HG02884 (cell line): ENCODE measurements around the gene EEIG1.

Source experiments
- ATAC-seq: cut with Tn5 transposase; IDR thresholded peaks from one replicate; pipeline ENCODE4 v1.9.1; 2021; ENCODE audit warnings: mild to moderate bottlenecking, moderate library complexity; ENCODE audit not compliant: unreplicated experiment

Gene EEIG1

DNA sequence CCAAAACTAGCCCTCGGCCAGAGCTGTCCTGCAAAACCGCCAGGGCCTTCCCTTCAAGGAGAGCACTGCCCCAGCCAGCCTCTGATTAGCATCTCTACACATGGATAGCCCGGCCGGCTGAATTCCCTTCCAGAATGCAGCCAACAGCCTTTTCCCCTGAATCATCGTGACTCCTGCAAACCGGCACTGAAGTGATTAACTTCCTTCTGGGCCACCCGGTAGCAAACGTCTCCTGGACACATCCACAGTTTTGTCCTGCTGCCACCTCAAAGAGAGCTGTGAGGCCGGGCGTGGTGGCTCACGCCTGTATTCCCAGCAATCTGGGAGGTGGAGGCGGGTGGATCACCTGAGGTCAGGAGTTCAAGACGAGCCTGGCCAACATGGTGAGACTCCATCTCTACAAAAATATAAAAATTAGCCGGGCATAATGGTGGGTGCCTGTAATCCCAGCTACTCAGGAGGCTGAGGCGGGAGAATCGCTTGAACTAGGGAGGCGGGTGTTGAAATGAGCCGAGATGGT is 21.1 kb upstream of the EEIG1 start:
- no peak for ATAC-seq

DNA sequence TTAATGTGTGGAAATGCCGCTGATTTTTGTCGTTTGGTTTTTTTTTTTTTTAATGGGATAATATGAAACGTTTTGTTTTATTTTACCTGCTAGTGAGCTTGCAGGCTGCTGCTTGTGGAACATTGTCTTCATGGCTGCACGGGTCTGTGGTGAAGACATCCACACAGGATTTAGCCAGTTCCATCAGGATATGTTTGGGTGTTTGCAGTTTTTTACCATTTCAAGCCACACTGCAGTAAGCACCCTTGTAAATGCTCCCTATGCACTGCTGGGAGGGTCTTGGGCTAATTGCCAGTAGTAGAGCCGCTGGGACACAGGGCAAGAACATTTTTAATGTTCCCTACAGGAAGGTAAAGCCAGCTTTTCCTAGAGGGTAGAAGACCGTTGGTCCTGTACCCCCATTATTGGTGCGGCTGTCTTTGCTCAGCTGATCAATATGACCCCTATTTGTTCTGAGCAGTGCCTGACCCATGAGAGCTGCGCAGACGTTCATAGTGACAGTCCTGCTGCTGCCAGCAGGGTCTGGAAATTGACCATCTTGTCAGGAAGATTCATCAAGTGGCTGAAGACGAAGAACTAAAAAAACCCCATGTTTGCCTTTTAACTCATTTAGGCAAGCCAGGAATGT is 20.5 kb upstream of the EEIG1 start:
- no peak for ATAC-seq

DNA sequence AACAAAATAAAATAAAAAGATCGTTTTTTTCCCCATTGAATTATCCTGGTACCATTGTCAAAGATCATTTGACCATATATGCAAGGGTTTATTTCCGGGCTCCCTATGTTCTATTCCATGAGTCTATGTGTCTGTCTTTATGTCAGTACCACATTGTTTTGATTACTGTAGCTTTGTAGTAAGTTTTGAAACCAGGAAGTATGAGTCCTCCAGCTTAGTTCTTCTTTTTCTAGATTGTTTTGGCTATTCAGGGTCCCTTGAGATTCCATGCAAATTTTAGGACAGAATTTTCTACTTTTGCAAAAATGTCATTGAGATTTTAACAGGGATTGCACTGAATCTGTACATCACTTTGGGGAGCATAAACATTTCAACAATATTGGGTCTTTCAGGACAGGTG is 18.7 kb upstream of the EEIG1 start:
- ATAC-seq: no peak

DNA sequence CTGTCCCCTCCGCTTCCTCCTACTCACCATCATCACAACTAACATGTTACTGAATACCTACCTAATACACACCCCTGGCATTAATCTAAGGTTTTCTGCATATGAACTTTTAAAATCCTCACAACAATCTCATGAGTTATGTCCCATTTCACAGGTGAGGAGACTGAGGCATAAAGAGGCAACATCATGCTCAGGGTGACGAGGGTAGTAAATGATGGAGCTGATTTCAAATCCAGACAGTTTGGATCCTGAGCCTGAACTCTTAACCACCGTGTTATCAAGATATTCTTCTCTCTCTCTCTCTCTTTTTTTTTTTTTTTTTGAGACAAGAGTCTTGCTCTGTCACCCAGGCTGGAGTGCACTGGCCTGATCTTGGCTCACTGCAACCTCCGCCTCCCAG is 12.9 kb upstream of the EEIG1 start:
- no peak for ATAC-seq

DNA sequence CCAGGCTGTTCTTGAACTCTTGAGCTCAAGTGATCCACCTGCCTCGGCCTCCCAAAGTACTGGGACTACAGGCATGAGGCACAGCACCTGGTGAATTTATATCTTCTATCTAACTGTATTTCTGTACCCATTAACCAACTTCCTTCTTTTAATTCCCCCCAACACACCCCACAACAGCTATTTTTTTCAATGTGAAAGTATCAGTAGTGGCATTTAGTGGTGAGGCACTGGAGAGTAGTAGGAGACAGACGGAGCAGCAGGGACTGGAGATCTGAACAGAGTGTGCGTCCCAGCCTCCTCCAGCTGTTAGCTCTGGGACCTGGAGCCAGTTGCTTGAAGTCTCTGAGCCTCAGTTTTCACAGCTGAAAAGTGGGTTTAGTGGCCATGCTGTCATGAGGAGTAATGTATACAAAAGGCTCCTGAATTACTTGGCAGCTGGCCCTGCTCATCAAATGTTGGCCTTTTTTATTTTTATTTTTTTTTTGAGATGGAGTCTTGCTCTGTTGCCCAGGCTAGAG is 11.0 kb upstream of the EEIG1 start:
- no peak for ATAC-seq

DNA sequence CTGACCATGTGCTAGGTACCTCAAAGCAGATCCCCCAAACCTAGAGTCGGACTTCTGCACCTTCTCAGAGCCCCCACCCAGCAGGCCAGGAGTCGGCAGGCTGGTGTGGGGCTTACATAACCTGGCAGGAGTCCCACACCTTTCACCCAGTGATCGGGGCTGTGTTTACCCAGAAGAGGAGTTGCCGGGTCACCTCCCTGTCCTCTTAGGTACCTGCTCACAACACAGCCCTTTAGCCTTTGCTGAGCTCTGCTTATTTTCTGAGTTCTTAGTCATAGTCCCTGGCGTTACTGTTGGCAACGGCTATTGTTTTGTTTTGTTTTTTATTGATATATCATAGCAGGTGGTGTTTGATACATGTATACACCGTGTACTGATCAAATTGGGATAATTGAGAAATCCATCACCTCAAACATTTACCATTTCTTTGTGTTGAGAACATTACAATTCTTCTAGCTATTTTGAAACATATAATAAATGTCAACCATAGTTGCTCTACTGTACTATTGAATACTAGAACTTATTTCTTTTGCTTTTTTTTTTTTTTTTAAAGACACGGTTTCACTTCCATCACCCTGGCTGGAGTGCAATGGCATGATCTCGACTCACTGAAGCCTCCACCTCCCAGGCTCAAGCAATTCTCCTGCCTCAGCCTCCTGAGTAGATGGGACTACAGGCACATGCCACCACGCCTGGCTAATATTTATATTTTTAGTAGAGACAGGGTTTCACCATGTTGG is 10.4 kb upstream of the EEIG1 start:
- ATAC-seq: no peak

DNA sequence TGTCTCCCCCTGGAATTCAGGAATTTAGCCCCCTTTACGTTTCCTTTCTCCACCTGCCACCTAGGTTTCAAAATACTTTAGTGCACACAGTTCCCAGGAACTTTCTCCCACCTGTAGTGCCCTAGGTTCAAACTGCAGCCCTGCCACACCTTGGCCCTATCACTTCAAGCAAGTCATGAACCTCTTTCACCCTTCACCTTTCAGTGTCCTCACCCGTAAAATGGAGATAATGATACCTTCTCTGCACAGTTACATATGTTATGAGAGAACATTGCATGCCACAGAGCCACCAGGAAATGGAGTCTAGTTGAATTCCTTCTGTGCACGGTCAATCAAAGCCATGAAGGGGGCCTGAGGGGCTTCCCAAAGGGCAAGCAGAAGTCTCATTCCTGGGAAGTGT is 9.8 kb upstream of the EEIG1 start:
- ATAC-seq: no peak

DNA sequence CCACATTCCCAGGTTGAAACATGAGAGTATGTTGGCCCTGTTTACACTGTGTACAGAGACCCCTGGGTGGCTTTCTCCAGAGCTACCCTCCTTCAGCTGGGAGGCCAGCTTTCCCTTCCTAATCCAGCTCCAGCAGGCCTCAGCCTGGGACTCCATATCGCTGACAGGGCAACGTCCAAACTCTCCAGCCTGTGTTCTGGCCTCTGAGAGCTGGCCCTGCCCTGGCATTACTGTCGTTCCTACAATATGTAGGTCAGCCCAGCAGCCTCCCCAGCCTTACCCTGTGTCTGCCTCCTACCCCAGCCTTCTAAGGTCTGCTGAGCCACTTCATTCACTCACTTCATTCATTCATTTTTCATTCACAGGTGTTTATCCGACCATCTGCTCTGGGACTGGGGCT is 8.3 kb upstream of the EEIG1 start:
- ATAC-seq: no peak

DNA sequence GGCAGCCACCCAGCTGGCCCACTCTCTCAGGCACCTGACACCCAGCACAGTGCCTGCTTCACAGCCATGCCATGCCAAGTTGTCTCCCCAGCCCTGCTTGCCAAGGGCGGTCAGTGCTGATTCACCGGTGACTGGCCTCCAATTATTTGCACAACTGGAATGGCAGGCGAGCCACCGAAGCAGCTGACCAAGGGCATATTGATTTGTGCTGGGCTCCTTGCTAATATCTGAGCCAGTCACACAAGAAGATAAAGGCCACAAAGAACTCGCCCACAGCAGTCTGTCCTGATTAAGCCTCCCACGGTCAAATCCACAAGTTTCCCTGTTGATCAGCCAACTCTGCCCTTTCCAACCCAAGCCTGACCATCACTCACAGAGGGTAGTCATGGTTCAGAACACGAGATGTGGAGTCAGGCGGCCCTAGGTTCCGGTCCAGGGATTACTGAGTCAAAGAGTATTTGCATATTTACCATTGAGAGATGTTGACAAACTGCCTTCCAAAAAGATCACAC is 6.4 kb upstream of the EEIG1 start:
- ATAC-seq: no peak

DNA sequence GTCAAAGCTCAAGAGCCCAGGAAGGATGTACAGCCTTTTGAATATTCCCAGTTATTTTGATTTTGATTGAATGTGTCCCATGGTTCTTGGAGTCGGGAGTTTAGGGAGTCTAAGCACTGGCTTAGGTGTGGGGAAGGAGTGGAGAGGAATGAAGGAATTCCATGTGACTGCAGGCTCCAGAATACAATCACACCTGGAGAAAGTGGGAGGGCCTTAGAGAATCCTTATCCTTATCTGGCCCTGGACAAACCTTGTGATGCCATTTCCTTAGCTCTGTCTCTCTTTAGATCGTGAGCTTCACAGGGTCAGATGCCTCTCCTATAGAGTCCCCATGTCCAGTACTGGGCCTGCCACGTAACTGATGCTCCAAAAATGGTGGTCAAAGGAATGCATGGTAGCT is 4.2 kb upstream of the EEIG1 start:
- ATAC-seq: no peak

DNA sequence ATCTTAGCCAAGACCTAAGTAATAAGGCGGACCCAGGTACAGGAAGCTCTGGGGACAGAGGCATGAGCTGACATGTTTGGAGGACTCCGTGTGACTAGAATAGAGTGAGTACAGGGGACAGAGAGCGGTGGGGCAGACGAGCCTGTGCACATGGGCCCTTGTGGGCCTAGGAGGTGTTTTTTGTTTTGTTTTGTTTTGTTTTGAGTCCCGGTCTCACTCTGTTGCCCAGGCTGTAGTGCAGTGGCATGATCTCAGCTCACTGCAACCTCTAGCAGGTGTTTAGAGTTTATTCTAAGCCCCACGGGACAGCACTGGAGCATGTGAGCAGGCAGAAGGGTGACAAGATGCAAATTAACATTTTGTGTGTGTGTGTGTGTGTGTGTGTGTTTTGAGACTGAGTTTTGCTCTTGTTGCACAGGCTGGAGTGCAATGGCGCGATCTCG is 3.1 kb upstream of the EEIG1 start:
- peak; percentile 39 for ATAC-seq

DNA sequence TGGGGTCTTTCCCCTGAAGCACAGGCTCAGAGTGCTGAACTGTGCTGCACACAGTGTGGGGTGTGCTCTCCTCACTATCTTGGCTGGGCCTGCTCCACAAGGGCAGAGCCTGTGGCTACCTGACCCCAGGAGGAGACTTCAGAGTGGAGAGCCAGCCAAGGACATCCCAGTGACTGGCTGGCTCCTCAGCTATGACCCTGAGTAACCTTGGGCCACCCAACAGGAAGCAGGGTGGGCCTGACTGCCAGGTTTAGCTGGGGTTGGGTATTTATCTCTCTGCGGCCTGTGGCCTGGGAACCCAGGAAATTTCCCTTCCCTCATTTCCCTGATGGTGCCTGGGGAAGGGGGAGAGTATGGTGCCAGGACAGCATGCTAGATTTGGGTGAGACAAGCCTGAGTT is 2.1 kb upstream of the EEIG1 start:
- ATAC-seq: no peak

DNA sequence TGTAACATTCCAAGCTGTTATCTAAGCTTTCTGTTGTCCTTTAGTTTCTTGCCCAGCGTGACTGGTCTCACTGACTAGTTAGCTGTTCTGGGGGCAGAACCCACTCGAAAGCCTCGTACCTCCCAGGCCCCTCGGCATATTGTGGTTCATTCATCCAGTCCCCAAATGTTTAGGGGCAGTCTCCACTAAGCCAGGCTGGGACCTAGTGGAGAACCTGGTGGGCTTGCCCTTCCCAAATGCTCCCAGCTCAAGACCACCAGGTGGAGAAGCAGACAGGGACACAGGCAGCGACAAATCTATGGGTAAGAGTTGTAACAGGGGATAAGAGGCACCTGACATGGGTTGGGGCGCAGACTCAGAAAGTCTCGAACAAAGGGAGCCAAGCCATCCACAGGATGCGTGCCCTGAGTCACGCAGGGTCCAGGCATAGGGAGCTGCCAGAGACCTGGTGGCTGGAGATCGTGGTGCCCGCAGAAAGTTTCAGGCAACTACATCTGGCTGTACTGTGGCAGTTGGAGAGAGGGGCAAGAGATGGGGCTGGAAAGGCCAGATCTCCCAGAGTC is 851 bp upstream of the EEIG1 start:
- ATAC-seq: no peak

DNA sequence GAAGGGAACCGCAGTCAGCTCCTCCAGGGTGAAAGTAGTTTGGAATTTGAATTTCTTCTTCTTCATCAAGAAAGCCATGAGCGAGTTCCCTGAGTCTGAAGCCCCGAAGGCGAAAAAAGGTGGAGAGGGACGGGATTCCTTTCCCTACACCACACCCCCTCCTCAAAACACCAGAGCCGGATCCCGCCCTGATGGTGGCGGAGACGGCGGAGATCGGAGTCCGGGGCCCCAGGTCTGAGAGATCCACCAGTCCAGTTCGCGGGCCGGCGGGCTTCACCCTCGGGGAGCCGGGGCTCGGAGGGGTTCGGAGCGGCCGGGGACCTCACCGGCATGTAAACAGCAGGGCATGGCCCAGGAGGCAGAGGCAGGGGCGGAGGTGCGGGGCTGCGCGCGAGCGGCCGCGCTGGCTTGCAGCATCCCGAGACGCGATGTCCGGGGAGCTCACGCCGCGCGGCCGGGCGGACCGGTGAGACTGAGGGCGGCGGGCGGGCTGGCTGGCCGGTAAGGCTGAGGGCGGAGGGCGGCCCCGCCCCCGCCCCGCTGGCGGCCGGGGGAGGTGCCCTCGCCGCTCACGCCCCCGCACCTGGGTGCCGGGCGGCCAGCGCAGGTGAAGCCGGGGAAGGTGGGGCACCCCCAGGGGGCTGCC is 606 bp downstream of the EEIG1 start:
- ATAC-seq: peak; percentile 25

DNA sequence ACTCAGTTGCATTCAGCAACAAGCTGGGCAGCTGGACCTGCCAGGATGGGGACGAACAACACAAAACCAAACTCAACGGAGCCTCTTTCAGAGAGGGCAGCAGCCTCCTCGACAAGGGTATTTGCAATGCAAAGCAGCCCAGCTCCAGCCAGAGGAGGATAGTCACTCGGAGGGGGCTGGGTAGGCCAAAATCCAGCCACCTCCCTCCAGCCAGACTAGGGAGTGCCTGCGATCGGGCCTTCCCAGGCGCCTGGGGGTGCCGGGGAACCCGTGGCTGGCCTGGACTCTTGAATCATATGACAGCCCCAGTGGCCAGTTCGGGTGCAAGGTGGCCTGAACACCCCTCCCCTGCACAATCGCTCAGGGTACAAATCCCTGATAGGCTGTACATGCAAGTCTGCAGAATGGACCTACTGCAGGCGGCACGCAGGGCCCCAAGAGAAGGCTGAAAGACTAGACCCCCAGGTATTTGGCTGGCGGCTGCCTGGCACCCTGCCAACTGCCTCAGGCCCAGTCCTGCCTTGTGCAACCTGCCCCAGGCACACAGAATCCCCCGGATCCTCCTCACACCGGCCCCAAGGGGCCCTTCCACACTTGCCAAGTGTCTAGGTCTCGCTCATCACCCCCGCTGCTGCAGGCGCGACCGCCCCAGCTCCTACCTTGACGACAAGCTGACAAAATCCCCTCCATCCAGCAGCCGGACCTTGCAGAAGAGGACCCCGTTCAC is 1.3 kb downstream of the EEIG1 start:
- no peak for ATAC-seq

DNA sequence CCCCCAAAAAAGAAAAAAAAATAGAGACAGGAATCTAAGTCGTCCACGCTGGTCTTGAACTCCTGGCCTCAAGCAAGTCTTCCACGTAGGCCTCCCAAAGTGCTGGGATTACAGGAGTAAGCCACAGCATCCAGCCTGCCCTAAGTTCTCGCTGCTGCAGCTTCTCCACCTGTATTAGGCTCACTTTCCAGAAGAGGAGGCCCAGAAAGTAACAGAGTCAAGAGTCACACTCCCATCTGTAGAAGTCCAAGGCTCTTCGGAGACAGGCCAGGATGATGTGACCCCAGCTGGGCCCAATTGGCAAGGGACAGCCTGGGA is 1.8 kb downstream of the EEIG1 start:
- no peak for ATAC-seq

DNA sequence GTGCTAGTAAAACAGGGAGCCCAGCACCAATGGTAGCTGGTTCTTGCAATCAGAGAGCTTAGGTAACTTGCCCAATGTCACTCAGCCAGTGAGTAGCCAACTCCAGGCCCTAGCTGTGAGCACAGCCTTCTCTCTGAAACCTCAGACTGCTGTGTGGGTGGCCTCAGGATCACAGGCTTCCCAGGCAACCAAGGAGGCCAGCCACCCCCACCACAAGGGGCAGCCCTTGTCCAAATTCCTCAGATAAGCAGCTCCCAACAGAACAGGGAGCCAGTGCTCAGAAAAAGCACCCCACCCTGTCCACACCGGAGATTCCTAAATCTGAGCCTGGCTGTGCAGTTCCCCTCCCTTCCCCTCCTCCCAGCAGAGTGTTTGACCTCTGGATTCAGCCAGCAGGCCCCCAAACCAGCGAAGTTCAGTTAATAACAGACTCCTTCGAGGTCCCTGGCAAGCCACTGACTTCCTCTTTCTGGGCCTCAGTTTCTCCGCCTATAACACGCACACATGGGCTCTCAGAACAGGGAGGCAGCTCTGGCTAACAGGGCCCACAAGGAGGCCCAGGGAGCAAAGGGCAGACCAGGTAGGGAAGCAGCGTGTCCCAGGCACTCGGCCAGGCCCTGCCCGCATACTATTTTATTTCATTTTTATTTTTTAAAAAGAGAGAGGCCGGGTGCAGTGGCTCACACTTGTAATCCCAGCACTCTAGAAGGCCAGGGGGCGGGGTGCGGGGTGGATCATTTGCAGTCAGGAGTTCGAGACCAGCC is 2.7 kb downstream of the EEIG1 start:
- no peak for ATAC-seq

DNA sequence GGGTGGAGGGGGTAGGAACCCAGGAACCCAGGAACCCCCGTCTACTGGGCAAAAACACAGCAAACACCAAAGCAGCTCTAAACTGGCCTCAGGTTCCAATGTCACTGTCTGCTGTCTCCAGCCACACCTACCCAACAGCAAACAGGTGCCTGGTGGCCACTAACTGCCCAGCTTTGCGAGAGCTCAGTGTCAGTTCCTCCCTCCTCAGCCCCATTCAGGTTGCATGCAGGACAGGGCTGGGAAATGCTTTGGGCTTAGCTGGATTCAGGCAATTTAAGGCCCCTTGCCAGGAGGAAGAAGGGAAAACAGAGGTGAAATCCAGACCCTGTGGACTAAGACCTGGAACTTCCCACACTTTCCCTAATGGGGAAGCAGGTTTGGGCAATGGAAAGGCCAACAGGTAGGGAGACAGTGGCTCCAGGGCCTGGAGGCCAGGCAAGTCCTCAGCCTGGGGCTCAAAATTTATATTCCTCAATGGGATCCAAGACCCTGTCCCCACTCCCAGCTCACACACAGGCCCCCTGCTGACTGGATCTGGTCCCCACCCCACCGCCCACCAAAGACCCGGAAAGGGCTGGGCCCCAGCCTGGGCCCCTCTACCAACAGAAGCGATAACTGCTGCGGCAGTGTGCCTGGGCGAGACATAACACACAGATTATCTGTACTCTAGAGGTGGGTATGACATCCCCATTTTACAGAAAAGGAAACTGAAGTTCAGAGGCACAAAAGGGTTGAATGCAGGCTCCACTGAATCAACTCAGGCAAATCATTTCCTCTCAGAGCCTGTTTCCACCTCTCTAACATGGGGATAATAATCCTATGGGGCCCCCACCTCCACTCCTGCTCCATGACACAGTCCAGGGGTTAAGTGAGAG is 3.5 kb downstream of the EEIG1 start:
- no peak for ATAC-seq

DNA sequence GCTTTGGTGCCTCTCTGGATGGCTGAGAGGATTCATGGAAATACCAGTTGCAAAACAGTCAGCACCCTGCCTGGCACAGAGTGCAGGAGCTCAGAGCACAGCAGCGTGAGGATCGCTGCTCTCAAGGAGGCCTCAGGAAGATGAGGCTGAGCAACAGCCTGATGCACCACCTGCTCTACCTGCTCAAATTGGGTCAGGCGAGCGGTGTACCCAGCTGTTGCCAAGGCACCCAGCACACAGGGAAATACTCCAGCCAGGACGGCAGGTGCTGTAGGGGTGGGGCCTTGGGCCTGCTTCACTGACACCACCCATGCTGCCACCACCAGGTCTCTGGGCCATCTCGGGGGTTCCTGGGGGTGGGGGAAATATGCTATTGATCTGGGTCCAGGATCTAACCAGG is 4.3 kb downstream of the EEIG1 start:
- no peak for ATAC-seq
